Measurements from ENCODE around the gene MLXIP. TPM values are rescaled to one million over a fixed set of nuclear protein-coding genes. Genes with fewer than 3 reads are reported as not detected.

The MLXIP gene
- total RNA-seq, 1 experiment from 2014 or later = 46.3 TPM

DNA sequence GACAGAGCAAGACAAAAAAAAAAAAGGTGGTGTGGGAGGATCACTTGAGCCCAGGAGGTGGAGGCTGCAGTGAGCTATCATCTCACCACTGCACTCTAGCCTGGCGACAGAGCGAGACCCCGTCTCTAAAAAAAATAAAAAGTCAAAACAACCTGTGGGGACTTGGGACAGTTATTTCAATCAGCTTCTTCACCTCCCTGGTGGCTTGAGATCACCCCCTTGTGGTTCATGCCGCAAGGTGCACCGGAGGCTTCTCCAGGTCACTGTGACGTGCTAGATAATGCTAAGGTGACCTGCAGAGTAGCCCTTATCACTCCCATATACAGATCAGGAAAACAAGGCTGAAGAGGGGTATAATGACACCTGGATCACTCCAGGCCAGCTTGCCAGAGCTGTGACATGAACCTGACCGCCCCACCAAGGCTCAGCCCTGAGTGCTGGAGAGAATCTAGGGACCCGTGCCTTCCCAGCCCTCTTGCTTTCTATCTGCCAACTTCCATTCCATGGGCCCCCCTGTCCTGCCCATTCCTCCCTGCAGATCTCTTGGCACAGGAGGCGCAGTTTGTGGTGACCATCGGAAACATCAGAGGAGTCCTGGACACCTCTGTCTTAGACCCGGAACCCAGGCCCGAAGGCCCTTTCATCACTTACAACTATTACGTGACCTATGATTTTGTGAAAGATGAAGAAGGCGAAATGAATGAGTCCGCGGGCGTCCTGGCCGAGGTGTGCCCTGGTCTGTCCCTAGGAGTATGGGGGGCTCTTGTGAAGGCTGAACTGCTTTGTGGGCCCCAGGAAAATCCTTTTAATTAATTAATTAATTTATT is 112.5 kb downstream of the MLXIP start (continued):
- TF ChIP-seq, protein P1, sequence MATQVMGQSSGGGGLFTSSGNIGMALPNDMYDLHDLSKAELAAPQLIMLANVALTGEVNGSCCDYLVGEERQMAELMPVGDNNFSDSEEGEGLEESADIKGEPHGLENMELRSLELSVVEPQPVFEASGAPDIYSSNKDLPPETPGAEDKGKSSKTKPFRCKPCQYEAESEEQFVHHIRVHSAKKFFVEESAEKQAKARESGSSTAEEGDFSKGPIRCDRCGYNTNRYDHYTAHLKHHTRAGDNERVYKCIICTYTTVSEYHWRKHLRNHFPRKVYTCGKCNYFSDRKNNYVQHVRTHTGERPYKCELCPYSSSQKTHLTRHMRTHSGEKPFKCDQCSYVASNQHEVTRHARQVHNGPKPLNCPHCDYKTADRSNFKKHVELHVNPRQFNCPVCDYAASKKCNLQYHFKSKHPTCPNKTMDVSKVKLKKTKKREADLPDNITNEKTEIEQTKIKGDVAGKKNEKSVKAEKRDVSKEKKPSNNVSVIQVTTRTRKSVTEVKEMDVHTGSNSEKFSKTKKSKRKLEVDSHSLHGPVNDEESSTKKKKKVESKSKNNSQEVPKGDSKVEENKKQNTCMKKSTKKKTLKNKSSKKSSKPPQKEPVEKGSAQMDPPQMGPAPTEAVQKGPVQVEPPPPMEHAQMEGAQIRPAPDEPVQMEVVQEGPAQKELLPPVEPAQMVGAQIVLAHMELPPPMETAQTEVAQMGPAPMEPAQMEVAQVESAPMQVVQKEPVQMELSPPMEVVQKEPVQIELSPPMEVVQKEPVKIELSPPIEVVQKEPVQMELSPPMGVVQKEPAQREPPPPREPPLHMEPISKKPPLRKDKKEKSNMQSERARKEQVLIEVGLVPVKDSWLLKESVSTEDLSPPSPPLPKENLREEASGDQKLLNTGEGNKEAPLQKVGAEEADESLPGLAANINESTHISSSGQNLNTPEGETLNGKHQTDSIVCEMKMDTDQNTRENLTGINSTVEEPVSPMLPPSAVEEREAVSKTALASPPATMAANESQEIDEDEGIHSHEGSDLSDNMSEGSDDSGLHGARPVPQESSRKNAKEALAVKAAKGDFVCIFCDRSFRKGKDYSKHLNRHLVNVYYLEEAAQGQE (IDR thresholded peaks at IDR 0.05; ENCODE audit: low read depth) = no peak

- Histone ChIP-seq H3K27me3 (ENCODE audit: insufficient read depth, low read length) (no peaks in the 10 kb centered on the region), H4K20me1 (ENCODE audit: insufficient read depth) (no peaks in the 10 kb centered on the region), H3K4me1 (ENCODE audit: control insufficient read depth in 1 of 2, insufficient read depth in 2 of 2, low read length in 2 of 2) (no peaks in the 10 kb centered on the region), H3K9me3 (ENCODE audit: control insufficient read depth in 1 of 2, insufficient read depth in 1 of 2, low read depth in 1 of 2, low read length in 2 of 2) (peaks cover 0 to 10% of the 10 kb centered on the region in 2 experiments; a peak in 2 of 4 replicates), H3K36me3 (ENCODE audit: control insufficient read depth in 1 of 2, insufficient read depth in 2 of 2, low read length in 2 of 2) (no peaks in the 10 kb centered on the region), H3K4me2 (ENCODE audit: low read length) (no peak overlapping the region), H3K9ac (ENCODE audit: low read length) (no peak overlapping the region), H3K27ac (ENCODE audit: low read depth, low read length) (no peak overlapping the region), H2AFZ (ENCODE audit: low read depth, low read length, poor library complexity, severe bottlenecking) (no peak overlapping the region), H3K4me3 (replicated peaks in 1 of 2; ENCODE audit: low read depth in 1 of 2, low read length in 2 of 2) (no peak overlapping the region), H3K79me2 (ENCODE audit: insufficient read depth, low read length) (no peaks in the 10 kb centered on the region), H3K9me2 (ENCODE audit: insufficient read depth) (no peaks in the 10 kb centered on the region)
- no peak for ATAC-seq
- BruUV-seq (replicated peaks) = no TSS peak
- DNase-seq (ENCODE audit: low read depth, low spot score) = no peak
- ChIA-PET RAD21 (ENCODE audit: low non-redundant PET in 1 of 2, low total read pairs in 2 of 2, uncharacterized antibody in 2 of 2, unreplicated experiment in 2 of 2) (interaction anchor here in 1 of 2 experiments (0.6 kb wide), 1 partner anchor 39 kb away, joined by 5 read pairs; no protein-coding TSS in a partner anchor), CTCF (interaction anchor here (1.1 kb wide), 1 partner anchor 138 kb away, joined by 3 read pairs; no protein-coding TSS in a partner anchor), POLR2A (no interaction called here)
- intact Hi-C loops (cut with micrococcal nuclease) = no loop called here
- TF ChIP-seq, protein P2, sequence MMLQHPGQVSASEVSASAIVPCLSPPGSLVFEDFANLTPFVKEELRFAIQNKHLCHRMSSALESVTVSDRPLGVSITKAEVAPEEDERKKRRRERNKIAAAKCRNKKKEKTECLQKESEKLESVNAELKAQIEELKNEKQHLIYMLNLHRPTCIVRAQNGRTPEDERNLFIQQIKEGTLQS (IDR thresholded peaks at IDR 0.05) = no peak
- TF ChIP-seq, protein P1 (IDR thresholded peaks at IDR 0.05; ENCODE audit: low read depth) = no peak
- TF ChIP-seq POLR2AphosphoS5 (IDR thresholded peaks at IDR 0.05; ENCODE audit: low read depth, low read length) (no peak), POLR2A (IDR thresholded peaks at IDR 0.05; ENCODE audit: borderline replicate concordance, extremely low read depth, insufficient read depth, insufficient read length) (no peak), JUND (IDR thresholded peaks at IDR 0.05) (no peak), SP1 (IDR thresholded peaks at IDR 0.05; ENCODE audit: low read depth) (no peak), EZH2phosphoT487 (IDR thresholded peaks at IDR 0.05; ENCODE audit: borderline replicate concordance) (no peak), EZH2 (IDR thresholded peaks at IDR 0.05) (no peak), RAD21 (IDR thresholded peaks at IDR 0.05; ENCODE audit: low read depth) (no peak), TCF7L2 (IDR thresholded peaks at IDR 0.05; ENCODE audit: borderline replicate concordance, extremely low read depth, insufficient read depth, insufficient read length) (no peak), ZBTB33 (IDR thresholded peaks at IDR 0.05; ENCODE audit: extremely low read depth, insufficient replicate concordance, low read length) (no peak), ZFX (IDR thresholded peaks at IDR 0.05) (no peak)
Measured at GRCh38 chr12:122192441-122192840, 113.9 kb downstream of the MLXIP start.

All from HCT116 (cell line).